Stimulated activated CD4-positive, alpha-beta T cell treated with anti-CD3 and anti-CD28 coated beads, Interleukin-12 subunit alpha, Interleukin-12 subunit beta, amount 100 ng/mL, for 4 hours (primary cell): ENCODE results near the gene FGF23.
"Not testable (repeated sequence)": the region's sequence is repeated elsewhere in the genome, so short reads cannot be mapped to it uniquely, and the experiment has no call there.

Source experiments
- DNase-seq: peaks from one replicate; pipeline ENCODE4 v3.0.0-alpha.2; 2020

The FGF23 gene

GRCh38 chr12:4379405-4379804 lies at the start of gene FGF23:
FGF23 (minus strand) TSS chr12:4379712; CDS start chr12:4379582, 130 bp downstream.
- DNase-seq = no peak

- no peak for DNase-seq
These were observed 44.9 kb upstream of the FGF23 start for GRCh38 chr12:4424422-4424821.

- no peak for DNase-seq
These were observed 44.1 kb upstream of the FGF23 start for GRCh38 chr12:4423528-4424195.

GRCh38 chr12:4422985-4423384 lies 43.5 kb upstream of the FGF23 start:
- no peak for DNase-seq

- no peak for DNase-seq
These were observed 42.1 kb upstream of the FGF23 start for GRCh38 chr12:4421590-4422031.

GRCh38 chr12:4420138-4420670 lies 40.7 kb upstream of the FGF23 start:
- no peak for DNase-seq

GRCh38 chr12:4418913-4419312 lies 39.4 kb upstream of the FGF23 start:
- DNase-seq = no peak

- no peak for DNase-seq
These were observed 38.4 kb upstream of the FGF23 start for GRCh38 chr12:4417936-4418335.

- no peak for DNase-seq
These were observed 37.9 kb upstream of the FGF23 start for GRCh38 chr12:4417455-4417854.

GRCh38 chr12:4416276-4416675 lies 36.8 kb upstream of the FGF23 start:
- DNase-seq = no peak

- no peak for DNase-seq
These were observed 33.0 kb upstream of the FGF23 start for GRCh38 chr12:4412465-4412864.

GRCh38 chr12:4412056-4412455 lies 32.5 kb upstream of the FGF23 start:
- no peak for DNase-seq

- DNase-seq = no peak
These were observed 27.6 kb upstream of the FGF23 start for GRCh38 chr12:4407136-4407535.

- not testable (repeated sequence) for DNase-seq
These were observed 25.5 kb upstream of the FGF23 start for GRCh38 chr12:4404877-4405637.

GRCh38 chr12:4402996-4403395 lies 23.5 kb upstream of the FGF23 start:
- no peak for DNase-seq

GRCh38 chr12:4401117-4401516 lies 21.6 kb upstream of the FGF23 start:
- DNase-seq = no peak

GRCh38 chr12:4395818-4396217 lies 16.3 kb upstream of the FGF23 start:
- DNase-seq = no peak

- DNase-seq = no peak
These were observed 13.7 kb upstream of the FGF23 start for GRCh38 chr12:4393211-4393610.

- DNase-seq = no peak
These were observed 12.8 kb upstream of the FGF23 start for GRCh38 chr12:4392223-4392742.

GRCh38 chr12:4388662-4389061 lies 9.2 kb upstream of the FGF23 start:
- no peak for DNase-seq

GRCh38 chr12:4388032-4388431 lies 8.5 kb upstream of the FGF23 start:
- DNase-seq = no peak

GRCh38 chr12:4387607-4388006 lies 8.1 kb upstream of the FGF23 start:
- no peak for DNase-seq

- DNase-seq = no peak
These were observed 7.3 kb upstream of the FGF23 start for GRCh38 chr12:4386801-4387200.

- no peak for DNase-seq
These were observed 3.9 kb upstream of the FGF23 start for GRCh38 chr12:4383304-4383865.
